ENCODE results near the gene INAFM1. TPM values are rescaled to one million over a fixed set of nuclear protein-coding genes. Genes with fewer than 3 reads are reported as not detected.
A peak's percentile ranks its signal among the peaks of the same experiment; 100 is the strongest.

The INAFM1 gene
- total RNA-seq, 1 donor from 2014 or later = 16.7 TPM

- Mint-ChIP-seq H3K36me3 (ENCODE audit: unreplicated experiment) (peaks cover 10% of the 10 kb centered on the region), H3K27me3 (ENCODE audit: unreplicated experiment) (no peaks in the 10 kb centered on the region), H3K4me1 (ENCODE audit: unreplicated experiment) (peaks cover 22% of the 10 kb centered on the region), H3K27ac (ENCODE audit: unreplicated experiment) (peak overlapping the region; percentile 95), H3K4me3 (ENCODE audit: unreplicated experiment) (no peak overlapping the region), H3K9me3 (ENCODE audit: unreplicated experiment) (no peaks in the 10 kb centered on the region)
- TF ChIP-seq CTCF (IDR thresholded peaks at IDR 0.05) = no peak
- DNase-seq (ENCODE audit: extremely low spot score, unreplicated experiment) = no peak
These were observed 2.7 kb upstream of the INAFM1 start for GRCh38 chr19:47271949-47272348.

GRCh38 chr19:47272448-47273312, 2.0 kb upstream of the INAFM1 start:
- Mint-ChIP-seq H3K4me3 (ENCODE audit: unreplicated experiment) (peak overlapping the region; percentile 85), H3K27me3 (ENCODE audit: unreplicated experiment) (no peaks in the 10 kb centered on the region), H3K27ac (ENCODE audit: unreplicated experiment) (peak overlapping the region; percentile 95), H3K4me1 (ENCODE audit: unreplicated experiment) (peaks cover 22% of the 10 kb centered on the region), H3K9me3 (ENCODE audit: unreplicated experiment) (no peaks in the 10 kb centered on the region), H3K36me3 (ENCODE audit: unreplicated experiment) (peaks cover 10% of the 10 kb centered on the region)
- DNase-seq (ENCODE audit: extremely low spot score, unreplicated experiment) = no peak
- TF ChIP-seq CTCF (IDR thresholded peaks at IDR 0.05) = no peak

GRCh38 chr19:47273313-47274070, 1.2 kb upstream of the INAFM1 start:
- DNase-seq (ENCODE audit: extremely low spot score, unreplicated experiment) = peak; percentile 96
- TF ChIP-seq CTCF (IDR thresholded peaks at IDR 0.05) = peak; percentile 12
- H3K27me3 Mint-ChIP-seq (ENCODE audit: unreplicated experiment) = no peaks in the 10 kb centered on the region
- H3K4me3 Mint-ChIP-seq (ENCODE audit: unreplicated experiment) = peak overlapping the region; percentile 85
- H3K36me3 Mint-ChIP-seq (ENCODE audit: unreplicated experiment) = peaks cover 10% of the 10 kb centered on the region
- H3K27ac Mint-ChIP-seq (ENCODE audit: unreplicated experiment) = peak overlapping the region; percentile 99
- no peaks in the 10 kb centered on the region for H3K9me3 Mint-ChIP-seq (ENCODE audit: unreplicated experiment)
- peaks cover 26% of the 10 kb centered on the region for H3K4me1 Mint-ChIP-seq (ENCODE audit: unreplicated experiment)

- Mint-ChIP-seq H3K36me3 (ENCODE audit: unreplicated experiment) (peaks cover 9% of the 10 kb centered on the region), H3K4me3 (ENCODE audit: unreplicated experiment) (peak overlapping the region; percentile 71), H3K27me3 (ENCODE audit: unreplicated experiment) (no peaks in the 10 kb centered on the region), H3K4me1 (ENCODE audit: unreplicated experiment) (peaks cover 31% of the 10 kb centered on the region), H3K27ac (ENCODE audit: unreplicated experiment) (peak overlapping the region; percentile 75), H3K9me3 (ENCODE audit: unreplicated experiment) (no peaks in the 10 kb centered on the region)
- DNase-seq (ENCODE audit: extremely low spot score, unreplicated experiment) = no peak
- TF ChIP-seq CTCF (IDR thresholded peaks at IDR 0.05) = no peak
These were observed 441 bp downstream of the INAFM1 start for GRCh38 chr19:47274891-47275761.

Measured in osteocyte (in vitro differentiated cells).